NCI-H2107 treated with DMSO at 0.1 percent for 48 hours (cell line): ENCODE data around the gene PTPRG.

Experiments used
- DNase-seq: peaks from one replicate; lab custom pipeline; 2025; ENCODE audit not compliant: unreplicated experiment; lab: John Stamatoyannopoulos, UW

Gene PTPRG

DNA sequence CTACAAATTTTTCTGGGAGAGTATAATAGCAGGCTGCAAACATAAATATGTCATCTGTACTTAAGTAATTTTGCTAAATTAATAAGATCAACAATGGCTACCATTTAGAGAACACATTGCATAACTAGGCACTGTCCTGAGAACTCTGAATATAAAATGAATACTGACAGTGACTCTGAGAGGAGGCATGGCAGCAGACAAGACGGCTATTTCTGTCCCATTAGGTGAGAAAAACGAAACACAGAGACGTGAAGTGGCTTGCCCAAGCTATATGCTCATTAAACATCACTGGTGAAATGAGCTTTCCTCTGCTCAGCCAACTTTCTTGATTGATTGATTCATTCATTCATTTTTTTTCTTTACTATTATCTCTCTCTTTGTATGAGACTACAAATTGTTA is 384.3 kb downstream of the PTPRG start:
- DNase-seq, result no peak

- DNase-seq, result no peak
Measured at GRCh38 chr3:61946570-61947324, 385.4 kb downstream of the PTPRG start.

- DNase-seq, result no peak
Measured at GRCh38 chr3:61947456-61947855, 386.1 kb downstream of the PTPRG start.

DNA sequence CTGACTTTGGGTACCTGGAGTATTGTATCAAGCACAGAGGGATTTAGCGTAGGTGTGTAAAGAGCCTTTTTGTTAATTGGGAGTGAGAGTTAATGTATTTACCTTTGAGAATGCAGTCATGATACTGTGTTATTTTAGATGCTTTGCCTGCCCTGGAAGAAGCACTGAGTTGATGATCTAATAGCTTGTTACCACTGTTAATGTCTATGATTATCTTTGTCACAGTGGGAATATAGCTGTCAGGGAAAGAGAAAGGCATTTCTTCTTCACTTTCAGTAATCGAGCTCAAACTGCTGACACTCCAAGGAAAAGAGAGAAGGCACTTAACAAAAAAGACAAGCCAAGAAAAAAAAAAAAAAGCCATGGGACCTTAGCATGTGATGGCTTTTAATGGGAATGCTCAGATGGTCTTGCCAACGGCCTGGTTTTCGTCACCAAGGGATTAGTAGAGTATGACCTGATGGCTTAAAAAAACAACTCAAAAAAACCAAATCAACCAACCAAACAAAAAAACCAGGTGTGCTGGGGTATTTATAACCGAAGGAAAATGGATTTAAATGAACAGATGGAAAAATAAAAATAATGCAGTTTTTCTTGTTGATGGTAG is 387.4 kb downstream of the PTPRG start:
- DNase-seq, result no peak

DNA sequence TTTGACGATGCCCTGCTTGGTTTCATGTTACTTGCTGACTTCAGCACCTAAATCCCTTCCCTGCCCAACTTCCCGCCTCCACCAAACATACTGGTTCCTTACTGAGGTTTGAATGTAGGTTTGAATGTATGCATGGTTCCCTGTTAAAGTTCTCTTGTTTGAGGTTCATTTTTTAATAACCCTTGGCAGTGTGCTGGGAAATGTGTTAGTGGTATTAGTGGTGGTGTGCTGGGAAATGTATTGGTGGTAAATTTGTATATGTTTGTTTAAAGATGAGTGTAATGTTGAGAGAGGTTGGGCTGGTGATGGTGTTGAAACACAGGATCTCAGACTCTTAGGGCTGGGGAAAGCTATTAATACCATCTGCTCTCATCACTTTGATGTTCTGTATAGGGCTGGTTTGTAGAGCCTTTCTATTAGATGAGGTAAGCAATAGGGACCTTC is 392.7 kb downstream of the PTPRG start:
- DNase-seq, result peak; percentile 42

- no peak for DNase-seq
Measured at GRCh38 chr3:61955483-61955882, 394.1 kb downstream of the PTPRG start.

GRCh38 chr3:61956236-61956635 is 394.9 kb downstream of the PTPRG start:
- DNase-seq, result no peak

DNA sequence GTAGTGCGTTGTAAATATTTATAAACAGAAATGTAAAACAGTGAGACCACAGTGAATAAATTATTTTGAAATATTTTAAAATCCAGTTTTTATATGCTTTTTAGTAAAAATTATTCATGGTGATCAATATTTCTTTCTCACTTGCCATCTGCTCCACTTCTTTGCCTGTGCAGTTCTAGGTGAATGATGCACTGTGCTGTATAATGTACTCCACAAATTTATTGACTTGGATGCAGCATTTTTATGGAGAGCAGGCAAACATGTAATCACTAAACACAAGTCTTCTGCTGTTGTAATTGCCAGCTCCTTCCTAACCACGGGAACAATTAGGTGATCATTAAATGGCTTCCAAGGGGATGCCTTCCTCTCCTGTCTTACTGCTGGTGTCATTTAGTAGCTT is 395.9 kb downstream of the PTPRG start:
- peak; percentile 29 for DNase-seq

GRCh38 chr3:61960976-61961375 is 399.6 kb downstream of the PTPRG start:
- no peak for DNase-seq

DNA sequence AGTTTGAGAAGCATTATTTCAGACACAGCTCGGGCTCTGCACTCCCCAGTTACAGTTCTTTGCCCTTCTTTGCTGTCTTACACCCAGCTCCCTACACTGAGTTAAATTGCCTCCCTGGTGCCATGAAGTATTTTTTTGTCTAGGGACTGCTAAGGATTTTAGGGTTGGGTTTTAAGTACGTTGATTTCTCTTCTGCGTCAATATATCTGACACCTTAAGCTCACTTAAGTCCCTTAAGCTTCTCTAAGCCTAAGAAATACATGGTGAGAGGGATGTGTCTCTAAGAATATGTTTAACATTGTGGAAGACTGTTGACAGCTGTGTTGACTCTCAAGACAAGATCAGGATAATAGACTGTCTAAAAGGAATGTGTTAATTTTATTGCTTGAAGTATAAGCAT is 400.5 kb downstream of the PTPRG start:
- no peak for DNase-seq

DNA sequence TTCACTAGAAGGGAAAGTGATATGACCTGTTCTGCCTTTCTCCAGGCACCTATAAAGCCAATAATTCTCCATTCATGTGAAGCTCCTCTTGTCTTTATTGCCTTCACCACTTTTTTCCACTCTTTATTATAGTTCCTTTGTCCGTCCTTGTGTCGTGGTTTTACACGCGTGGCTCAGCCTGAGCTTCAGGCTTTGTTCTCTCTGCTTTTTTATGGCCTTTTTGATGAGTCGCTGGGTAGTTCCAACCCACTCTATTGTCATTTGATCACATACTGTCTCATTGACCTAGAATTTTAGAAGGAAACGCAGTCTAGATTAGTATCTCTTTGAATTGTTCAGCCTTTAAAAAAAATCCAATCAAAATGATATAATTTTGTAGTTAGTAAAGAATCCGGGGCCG is 403.2 kb downstream of the PTPRG start:
- no peak for DNase-seq

DNA sequence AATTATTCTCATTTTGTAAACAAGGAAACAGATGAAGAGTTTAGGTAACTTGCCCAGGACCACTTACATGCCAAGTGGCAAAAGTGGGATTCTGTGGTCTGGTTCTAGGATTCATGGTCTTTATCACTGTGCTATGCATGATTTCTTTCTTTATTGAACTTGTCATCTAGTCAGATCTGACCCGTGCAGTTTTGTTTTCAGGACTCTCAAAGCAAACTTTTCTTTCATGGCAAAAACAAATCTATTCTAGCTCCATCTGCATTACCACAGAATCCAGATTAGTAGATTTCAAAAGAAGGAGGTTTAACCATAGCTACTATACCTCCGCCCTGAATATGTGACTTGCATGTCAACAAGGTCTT is 404.4 kb downstream of the PTPRG start:
- no peak for DNase-seq

GRCh38 chr3:61966200-61966599 is 404.8 kb downstream of the PTPRG start:
- no peak for DNase-seq

- no peak for DNase-seq
Measured at GRCh38 chr3:61967019-61967418, 405.6 kb downstream of the PTPRG start.

- no peak for DNase-seq
Measured at GRCh38 chr3:61967937-61968336, 406.6 kb downstream of the PTPRG start.

DNA sequence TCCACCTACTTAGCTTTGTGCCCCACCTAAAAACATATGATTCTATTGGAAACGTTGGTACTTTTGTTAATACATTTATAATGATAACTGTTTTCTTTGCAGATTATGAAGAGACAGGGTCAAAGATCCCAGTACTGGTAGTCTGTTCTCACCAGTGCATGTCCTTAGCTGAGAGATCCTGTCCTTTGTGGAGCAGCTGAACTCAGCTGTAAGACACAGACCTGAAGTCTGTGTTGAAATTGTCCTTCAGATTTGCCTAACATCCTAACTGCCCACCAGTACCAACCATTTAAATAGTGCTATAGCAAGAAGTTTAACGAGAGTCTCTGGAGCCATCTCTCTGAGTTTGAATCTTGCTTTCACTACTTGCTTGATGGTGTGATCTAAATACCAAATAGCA is 413.3 kb downstream of the PTPRG start:
- DNase-seq, result no peak

DNA sequence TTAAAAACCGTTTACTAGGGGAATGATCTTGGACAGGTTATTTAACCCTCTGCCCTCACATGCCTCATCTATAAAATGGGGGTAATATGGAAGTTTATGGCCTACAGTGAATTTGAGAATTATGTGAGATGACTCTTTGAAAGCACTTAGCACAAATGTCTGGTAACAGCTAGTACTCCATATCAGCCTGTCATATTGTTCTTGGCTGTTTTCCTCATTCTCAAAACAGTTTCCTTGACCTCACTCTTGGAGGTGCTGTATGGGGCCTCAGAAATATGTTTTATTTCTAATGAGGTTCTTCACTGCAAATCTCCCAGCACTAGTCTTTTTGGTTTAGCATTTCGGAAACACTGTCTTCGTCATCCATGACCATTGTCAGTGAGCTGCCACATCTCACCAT is 413.8 kb downstream of the PTPRG start:
- no peak for DNase-seq

- no peak for DNase-seq
Measured at GRCh38 chr3:61975936-61976335, 414.6 kb downstream of the PTPRG start.

- DNase-seq, result no peak
Measured at GRCh38 chr3:61978460-61979419, 417.4 kb downstream of the PTPRG start.

DNA sequence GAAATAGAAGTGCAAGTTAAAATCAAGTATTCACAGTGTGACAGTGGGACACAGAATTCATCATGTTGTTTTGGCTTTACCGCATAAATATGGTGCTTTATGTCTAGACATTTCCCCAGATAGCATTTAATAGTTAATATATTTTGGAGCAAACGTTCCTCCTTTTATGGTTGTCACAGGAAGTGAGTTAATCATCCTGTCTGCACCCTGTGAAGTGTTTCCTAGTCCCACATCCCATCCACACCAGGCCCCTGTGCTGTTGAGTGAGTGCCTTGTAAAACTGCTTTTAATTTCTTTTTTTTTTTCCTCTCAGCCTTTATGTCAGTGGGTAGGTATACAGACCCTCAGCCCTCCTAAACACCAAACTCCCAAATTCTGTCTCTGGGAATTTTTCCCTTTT is 418.3 kb downstream of the PTPRG start:
- no peak for DNase-seq

DNA sequence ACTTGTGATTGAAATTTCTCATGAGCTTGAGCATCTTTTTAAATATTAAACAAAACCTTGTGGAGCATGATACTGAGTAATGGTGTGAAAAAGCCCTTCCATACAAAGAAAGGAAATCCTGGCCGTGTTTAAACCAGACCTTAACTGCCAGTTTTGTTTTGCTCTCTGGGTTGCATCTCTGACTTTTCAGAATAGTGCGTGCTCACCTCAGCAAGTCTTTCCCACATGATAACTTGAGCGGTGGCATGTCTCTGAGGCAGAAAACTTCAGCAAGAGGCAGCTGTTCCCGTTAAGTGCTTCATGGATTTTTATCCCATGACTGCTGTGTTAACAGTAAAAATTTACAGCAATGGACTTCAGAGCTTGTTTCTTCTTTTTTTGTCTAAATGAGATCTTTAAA is 418.7 kb downstream of the PTPRG start:
- DNase-seq, result no peak

DNA sequence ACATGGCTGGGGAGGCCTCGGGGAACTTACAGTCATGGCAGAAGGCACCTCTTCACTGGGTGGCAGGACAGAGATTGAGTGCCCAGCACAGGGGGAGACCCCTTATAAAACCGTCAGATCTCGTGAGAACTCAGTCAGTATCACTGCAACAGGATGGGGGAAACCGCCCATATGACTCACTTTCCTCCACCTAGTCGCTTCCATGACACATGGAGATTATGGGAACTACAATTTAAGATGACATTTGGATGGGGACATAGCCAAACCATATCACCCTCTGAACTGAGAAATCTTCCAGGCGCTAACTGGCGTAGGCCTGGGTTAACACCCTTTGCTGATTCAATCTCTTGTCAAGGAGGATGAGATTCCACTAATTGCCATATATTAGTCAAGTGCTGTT is 419.7 kb downstream of the PTPRG start:
- no peak for DNase-seq
